ENCODE data around the gene MB21D2. TPM values are rescaled to one million over a fixed set of nuclear protein-coding genes. Genes with fewer than 3 reads are reported as not detected.
"Not testable (repeated sequence)": the region's sequence is repeated elsewhere in the genome, so short reads cannot be mapped to it uniquely, and the experiment has no call there.

The MB21D2 gene, protein sequence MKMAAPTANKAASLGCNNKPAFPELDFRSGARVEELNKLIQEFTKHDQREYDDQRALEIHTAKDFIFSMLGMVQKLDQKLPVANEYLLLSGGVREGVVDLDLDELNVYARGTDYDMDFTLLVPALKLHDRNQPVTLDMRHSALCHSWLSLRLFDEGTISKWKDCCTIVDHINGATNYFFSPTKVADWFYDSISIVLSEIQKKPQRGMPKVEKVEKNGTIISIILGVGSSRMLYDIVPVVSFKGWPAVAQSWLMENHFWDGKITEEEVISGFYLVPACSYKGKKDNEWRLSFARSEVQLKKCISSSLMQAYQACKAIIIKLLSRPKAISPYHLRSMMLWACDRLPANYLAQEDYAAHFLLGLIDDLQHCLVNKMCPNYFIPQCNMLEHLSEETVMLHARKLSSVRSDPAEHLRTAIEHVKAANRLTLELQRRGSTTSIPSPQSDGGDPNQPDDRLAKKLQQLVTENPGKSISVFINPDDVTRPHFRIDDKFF
- 1 to 10 TPM; 1.5 to 3.8 (median 2.7) TPM for total RNA-seq

DNA sequence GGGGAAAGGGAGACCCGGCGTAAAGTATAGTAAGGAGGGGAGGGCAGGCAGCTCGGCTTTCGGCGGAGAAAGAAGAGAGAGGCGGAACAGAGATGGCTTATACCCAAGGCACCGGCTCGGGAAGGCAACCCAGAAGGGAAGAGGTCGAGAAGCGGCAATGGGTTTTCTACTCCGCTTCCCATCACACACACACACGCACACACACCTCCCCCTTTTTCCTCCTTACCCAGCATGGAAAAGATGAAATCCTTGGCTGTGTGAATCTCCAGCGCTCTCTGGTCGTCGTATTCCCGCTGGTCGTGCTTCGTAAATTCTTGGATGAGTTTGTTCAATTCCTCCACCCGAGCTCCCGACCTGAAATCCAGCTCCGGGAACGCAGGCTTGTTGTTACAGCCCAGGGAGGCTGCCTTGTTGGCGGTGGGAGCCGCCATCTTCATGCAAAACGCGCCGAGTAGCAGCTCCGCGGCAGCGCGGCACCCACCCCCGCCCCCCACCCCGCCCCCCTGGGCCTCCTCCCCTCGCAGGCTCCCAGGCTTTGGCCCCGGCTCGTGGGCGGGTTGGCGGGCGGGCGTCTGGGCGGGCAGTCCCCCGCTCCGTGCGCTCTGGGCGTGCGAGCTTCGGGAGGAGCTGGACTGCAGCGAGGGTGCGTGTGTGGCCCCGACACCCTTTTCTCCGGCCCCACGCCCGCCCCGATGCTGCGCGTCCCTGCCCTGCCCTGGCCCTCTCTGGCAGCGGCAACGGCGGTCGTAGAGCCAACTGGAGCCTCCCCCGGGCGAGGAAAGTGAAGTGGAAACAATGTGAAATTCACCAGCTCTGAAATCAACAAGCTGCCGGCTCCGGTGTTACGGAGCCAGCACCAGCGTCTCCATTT lies at the start of gene MB21D2:
Gene MB21D2 (minus strand): TSS at position 453 of the 871 bp plus-strand sequence. CDS start 16 bp downstream, at position 437.
- in situ Hi-C loops (cut with MboI; ENCODE audit: low sequenced_read_pairs in 4 of 4) = loop anchor here in 1 of 4 donors (25.0 kb wide), 1 partner anchor 670 kb away; the partner anchor contains the start of gene OPA1
- H3K36me3 ChIP-seq = no peaks in the 10 kb centered on the region
- TF ChIP-seq, protein P1, sequence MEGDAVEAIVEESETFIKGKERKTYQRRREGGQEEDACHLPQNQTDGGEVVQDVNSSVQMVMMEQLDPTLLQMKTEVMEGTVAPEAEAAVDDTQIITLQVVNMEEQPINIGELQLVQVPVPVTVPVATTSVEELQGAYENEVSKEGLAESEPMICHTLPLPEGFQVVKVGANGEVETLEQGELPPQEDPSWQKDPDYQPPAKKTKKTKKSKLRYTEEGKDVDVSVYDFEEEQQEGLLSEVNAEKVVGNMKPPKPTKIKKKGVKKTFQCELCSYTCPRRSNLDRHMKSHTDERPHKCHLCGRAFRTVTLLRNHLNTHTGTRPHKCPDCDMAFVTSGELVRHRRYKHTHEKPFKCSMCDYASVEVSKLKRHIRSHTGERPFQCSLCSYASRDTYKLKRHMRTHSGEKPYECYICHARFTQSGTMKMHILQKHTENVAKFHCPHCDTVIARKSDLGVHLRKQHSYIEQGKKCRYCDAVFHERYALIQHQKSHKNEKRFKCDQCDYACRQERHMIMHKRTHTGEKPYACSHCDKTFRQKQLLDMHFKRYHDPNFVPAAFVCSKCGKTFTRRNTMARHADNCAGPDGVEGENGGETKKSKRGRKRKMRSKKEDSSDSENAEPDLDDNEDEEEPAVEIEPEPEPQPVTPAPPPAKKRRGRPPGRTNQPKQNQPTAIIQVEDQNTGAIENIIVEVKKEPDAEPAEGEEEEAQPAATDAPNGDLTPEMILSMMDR (IDR thresholded peaks at IDR 0.05 in 4 of 5, conservative IDR thresholded peaks at IDR 0.05 in 1 of 5) = no peak
- TF ChIP-seq POLR2A (IDR thresholded peaks at IDR 0.05) = peak; percentile 38 to 59

DNA sequence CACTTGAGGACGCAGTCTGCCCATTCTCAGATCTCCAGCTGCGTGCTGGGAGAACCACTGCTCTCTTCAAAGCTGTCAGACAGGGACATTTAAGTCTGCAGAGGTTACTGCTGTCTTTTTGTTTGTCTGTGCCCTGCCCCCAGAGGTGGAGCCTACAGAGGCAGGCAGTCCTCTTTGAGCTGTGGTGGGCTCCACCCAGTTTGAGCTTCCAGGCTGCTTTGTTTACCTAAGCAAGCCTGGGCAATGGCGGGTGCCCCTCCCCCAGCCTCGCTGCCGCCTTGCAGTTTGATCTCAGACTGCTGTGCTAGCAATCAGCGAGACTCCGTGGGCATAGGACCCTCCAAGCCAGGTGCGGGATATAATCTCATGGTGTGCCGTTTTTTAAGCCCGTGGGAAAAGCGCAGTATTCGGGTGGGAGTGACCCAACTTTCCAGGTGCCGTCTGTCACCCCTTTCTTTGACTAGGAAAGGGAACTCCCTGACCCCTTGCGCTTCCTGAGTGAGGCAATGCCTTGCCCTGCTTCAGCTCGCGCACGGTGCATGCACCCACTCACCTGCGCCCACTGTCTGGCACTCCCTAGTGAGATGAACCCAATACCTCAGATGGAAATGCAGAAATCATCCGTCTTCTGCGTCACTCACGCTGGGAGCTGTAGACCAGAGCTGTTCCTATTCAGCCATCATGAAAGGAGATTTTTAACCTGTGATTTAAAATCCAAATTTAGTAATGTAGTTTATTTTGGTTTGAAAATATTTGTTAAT lies 47.5 kb upstream of the MB21D2 start:
- H3K4me3 ChIP-seq; H3K36me3 ChIP-seq; DNase-seq; H3K27ac ChIP-seq; H3K9me3 ChIP-seq; in situ Hi-C loops (cut with MboI; ENCODE audit: low sequenced_read_pairs in 4 of 4); H3K4me1 ChIP-seq; H3K27me3 ChIP-seq; ATAC-seq; intact Hi-C loops (cut with DNase I; ENCODE audit: low total_unique reads): not testable (repeated sequence)

More for the DNA sequence above, at the start of gene MB21D2:
- intact Hi-C loops (cut with DNase I; ENCODE audit: low total_unique reads) = loop anchor here (1.0 to 5.0 kb wide), 4 partner anchors 101 to 1219 kb away; partner anchors contain the start of genes HES1, OPA1 and PLAAT1
- Histone ChIP-seq H3K9me3 (no peaks in the 10 kb centered on the region), H3K4me3 (peak within 1 kb of the TSS; percentile 74 to 92 (median 82)), H3K27me3 (no peaks in the 10 kb centered on the region), H3K4me1 (peaks cover 11 to 24% of the 10 kb centered on the region in 2 donors), H3K27ac (peak within 1 kb of the TSS; percentile 88 to 94 (median 90))
- ATAC-seq (peak; percentile 75 to 80), DNase-seq (peak; percentile 34 to 45)

DNA sequence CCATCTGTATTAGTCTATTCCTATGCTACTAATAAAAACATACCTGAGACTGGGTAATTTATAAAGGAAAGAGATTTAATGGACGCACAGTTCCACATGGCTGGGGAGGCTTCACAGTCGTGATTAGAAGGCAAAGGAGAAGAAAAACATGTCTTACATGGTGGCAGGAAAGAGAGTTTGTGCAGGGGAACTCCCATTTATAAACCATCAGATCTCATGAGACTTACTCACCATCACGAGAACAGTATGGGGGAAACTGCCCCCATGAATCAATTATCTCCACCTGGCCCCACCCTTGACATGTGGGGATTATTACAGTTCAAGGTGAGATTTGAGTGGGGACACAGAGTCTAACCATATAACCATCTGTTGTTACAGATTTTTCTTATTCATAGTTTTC lies 42.1 kb upstream of the MB21D2 start:
- H3K27me3 ChIP-seq = no peaks in the 10 kb centered on the region
- no peaks in the 10 kb centered on the region for H3K4me1 ChIP-seq
- no peaks in the 10 kb centered on the region for H3K36me3 ChIP-seq
- no peak overlapping the region for H3K27ac ChIP-seq
- in situ Hi-C loops (cut with MboI; ENCODE audit: low sequenced_read_pairs in 4 of 4) = no loop called here
- intact Hi-C loops (cut with DNase I; ENCODE audit: low total_unique reads) = no loop called here
- no peak for DNase-seq
- no peak for TF ChIP-seq POLR2A (IDR thresholded peaks at IDR 0.05)
- TF ChIP-seq, protein P1 (IDR thresholded peaks at IDR 0.05 in 4 of 5, conservative IDR thresholded peaks at IDR 0.05 in 1 of 5) = no peak
- no peak overlapping the region for H3K4me3 ChIP-seq
- no peak for ATAC-seq
- H3K9me3 ChIP-seq = no peaks in the 10 kb centered on the region

DNA sequence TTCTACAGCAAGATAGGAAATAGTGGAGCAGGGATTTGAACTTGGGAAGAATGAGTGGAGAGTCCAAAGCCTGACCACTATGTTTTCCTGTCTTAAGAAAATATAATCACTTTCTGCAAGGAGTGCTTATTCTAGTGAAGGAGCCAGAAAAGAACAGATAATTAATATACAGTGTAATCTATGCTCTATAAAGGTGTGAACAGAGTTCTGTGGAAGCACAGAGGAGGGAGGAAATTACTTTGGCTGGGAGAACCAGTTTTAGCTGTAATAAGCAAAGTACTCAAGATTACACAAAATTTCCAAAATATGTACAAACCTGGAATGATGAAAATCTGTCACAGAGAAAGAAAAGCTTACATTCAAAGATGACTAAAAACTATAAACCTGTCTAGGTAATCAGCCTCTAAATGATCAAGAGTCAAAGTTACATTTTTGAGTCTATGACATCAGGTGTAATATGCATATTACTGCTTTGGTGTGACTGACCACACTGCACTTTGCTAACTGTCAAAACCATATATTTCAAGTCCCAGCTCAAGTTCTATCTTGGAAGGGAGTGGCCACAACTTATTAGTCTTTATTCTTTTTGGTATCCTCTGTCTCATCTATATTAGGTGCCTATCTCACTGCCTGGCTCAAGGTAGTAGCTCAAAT lies 40.7 kb upstream of the MB21D2 start:
- ATAC-seq (no peak), DNase-seq (no peak)
- no peaks in the 10 kb centered on the region for H3K27me3 ChIP-seq
- peak overlapping the region in 3 of 4 donors; percentile 27 to 50 (median 48) for H3K27ac ChIP-seq
- H3K36me3 ChIP-seq = no peaks in the 10 kb centered on the region
- in situ Hi-C loops (cut with MboI; ENCODE audit: low sequenced_read_pairs in 4 of 4) (no loop called here), intact Hi-C loops (cut with DNase I; ENCODE audit: low total_unique reads) (no loop called here)
- no peaks in the 10 kb centered on the region for H3K4me1 ChIP-seq
- TF ChIP-seq POLR2A (IDR thresholded peaks at IDR 0.05) = no peak
- TF ChIP-seq, protein P1 (IDR thresholded peaks at IDR 0.05 in 4 of 5, conservative IDR thresholded peaks at IDR 0.05 in 1 of 5) = no peak
- no peak overlapping the region for H3K4me3 ChIP-seq
- H3K9me3 ChIP-seq = no peaks in the 10 kb centered on the region

Measured in gastrocnemius medialis (tissue), 4 donors.